RWPE1 (cell line): ENCODE data around the gene COL6A6.

Experiments
- CTCF ChIA-PET: fragments of 350-600 bp; sonication (Branson Sonifier 250); formaldehyde crosslinking; extraction: SDS; loops from one replicate; lab custom pipeline; 2021; lab: Yijun Ruan, JAX
- POLR2A ChIA-PET: fragments of 400-600 bp; formaldehyde crosslinking; extraction: SDS; loops from one replicate; lab custom pipeline; 2020; ENCODE audit warnings: antibody characterized with exemption; ENCODE audit not compliant: low non-redundant PET; lab: Yijun Ruan, JAX
- DNase-seq: peaks from one replicate; pipeline ENCODE4 v3.0.0; 2012; ENCODE audit warnings: low spot score
- H3K27ac ChIP-seq: fragments of 450-650 bp; 2 replicates; pipeline ENCODE4 v1.5.1; 2017
- CTCF ChIP-seq: fragments of 450-650 bp; conservative IDR thresholded peaks from 2 replicates; pipeline ENCODE4 v1.5.1; 2017; ENCODE audit warnings: low read depth, mild to moderate bottlenecking

The COL6A6 gene

GRCh38 chr3:130507746-130508145 is 9.2 kb upstream of the COL6A6 start:
- POLR2A ChIA-PET: no interaction called here
- no peak for TF ChIP-seq CTCF
- DNase-seq: no peak
- H3K27ac ChIP-seq: no peak overlapping the region
- CTCF ChIA-PET: no interaction called here

- no peak for TF ChIP-seq CTCF
- H3K27ac ChIP-seq: no peak overlapping the region
- CTCF ChIA-PET: no interaction called here
- no peak for DNase-seq
- POLR2A ChIA-PET: no interaction called here
Measured at GRCh38 chr3:130509008-130509407, 8.0 kb upstream of the COL6A6 start.

- CTCF ChIA-PET: no interaction called here
- no peak for TF ChIP-seq CTCF
- POLR2A ChIA-PET: no interaction called here
- H3K27ac ChIP-seq: no peak overlapping the region
- no peak for DNase-seq
Measured at GRCh38 chr3:130514681-130515080, 2.3 kb upstream of the COL6A6 start.

- CTCF ChIA-PET: interaction anchor here (0.7 kb wide), 2 partner anchors 15 to 38 kb away, joined by 5 to 7 read pairs; no protein-coding TSS in a partner anchor
- DNase-seq: no peak
- no peak overlapping the region for H3K27ac ChIP-seq
- TF ChIP-seq CTCF: no peak
- POLR2A ChIA-PET: no interaction called here
Measured at GRCh38 chr3:130515755-130516154, 1.2 kb upstream of the COL6A6 start.

- ChIA-PET POLR2A (no interaction called here), CTCF (no interaction called here)
- TF ChIP-seq CTCF: no peak
- DNase-seq: no peak
- no peak overlapping the region for H3K27ac ChIP-seq
Measured at GRCh38 chr3:130517602-130518001, 625 bp downstream of the COL6A6 start.

- ChIA-PET POLR2A (no interaction called here), CTCF (no interaction called here)
- no peak overlapping the region for H3K27ac ChIP-seq
- TF ChIP-seq CTCF: no peak
- DNase-seq: no peak
Measured at GRCh38 chr3:130519754-130520153, 2.8 kb downstream of the COL6A6 start.

- ChIA-PET POLR2A (no interaction called here), CTCF (no interaction called here)
- DNase-seq: no peak
- no peak overlapping the region for H3K27ac ChIP-seq
- no peak for TF ChIP-seq CTCF
Measured at GRCh38 chr3:130522399-130522798, 5.4 kb downstream of the COL6A6 start.
